H9 (cell line): Measurements from ENCODE around the gene TOGARAM2. TPM values are rescaled to one million over a fixed set of nuclear protein-coding genes. Genes with fewer than 3 reads are reported as not detected.

Source experiments
- DNase-seq: peaks from one replicate; pipeline ENCODE4 v3.0.0-alpha.2; 2017
- H2AFZ ChIP-seq: one replicate; pipeline ENCODE4 v1.6.1; 2013; ENCODE audit warnings: mild to moderate bottlenecking, low read length, control low read depth, moderate library complexity
- H2AK5ac ChIP-seq: 2 replicates; pipeline ENCODE4 v1.6.1; 2013; ENCODE audit warnings: low read length, control low read depth, mixed read lengths; ENCODE audit not compliant: insufficient read length
- H2BK120ac ChIP-seq: one replicate; pipeline ENCODE4 v1.6.1; 2013; ENCODE audit warnings: low read depth, mild to moderate bottlenecking, low read length, control low read depth, inconsistent platforms; ENCODE audit not compliant: poor library complexity, severe bottlenecking
- H2BK12ac ChIP-seq: 2 replicates; pipeline ENCODE4 v1.6.1; 2013; ENCODE audit warnings: low read length, control low read depth, mixed read lengths, low read depth; ENCODE audit not compliant: insufficient read length
- H2BK15ac ChIP-seq: 2 replicates; pipeline ENCODE4 v1.6.1; 2013; ENCODE audit warnings: low read depth, low read length, control low read depth
- H2BK20ac ChIP-seq: one replicate; pipeline ENCODE4 v1.6.1; 2013; ENCODE audit warnings: low read depth, mild to moderate bottlenecking, low read length, control low read depth, inconsistent platforms; ENCODE audit not compliant: poor library complexity, severe bottlenecking
- H2BK5ac ChIP-seq: 2 replicates; pipeline ENCODE4 v1.6.1; 2013; ENCODE audit warnings: low read length, control low read depth, mixed read lengths; ENCODE audit not compliant: insufficient read length
- H3K14ac ChIP-seq: 2 replicates; pipeline ENCODE4 v1.6.1; 2013; ENCODE audit warnings: low read length, control low read depth; ENCODE audit not compliant: insufficient read depth
- H3K18ac ChIP-seq: 2 replicates; pipeline ENCODE4 v1.6.1; 2013; ENCODE audit warnings: low read depth, mild to moderate bottlenecking, mixed read lengths, low read length, control low read depth; ENCODE audit not compliant: insufficient read length
- H3K23ac ChIP-seq: 2 replicates; pipeline ENCODE4 v1.6.1; 2013; ENCODE audit warnings: low read length, control low read depth, mixed read lengths, low read depth; ENCODE audit not compliant: insufficient read length
- H3K23me2 ChIP-seq: 2 replicates; pipeline ENCODE4 v1.6.1; 2013; ENCODE audit warnings: low read depth, mild to moderate bottlenecking, mixed read lengths, low read length, control low read depth; ENCODE audit not compliant: insufficient read length, poor library complexity, severe bottlenecking
- H3K27ac ChIP-seq: 2 replicates; pipeline ENCODE4 v1.5.1; 2013; ENCODE audit warnings: low read length, control low read depth, mixed read lengths, low read depth; ENCODE audit not compliant: insufficient read length
- H3K27me3 ChIP-seq: 2 replicates; pipeline ENCODE4 v1.6.1; 2013; ENCODE audit warnings: low read length, control low read depth, inconsistent platforms; ENCODE audit not compliant: insufficient read depth
- H3K4ac ChIP-seq: 2 replicates; pipeline ENCODE4 v1.6.1; 2013; ENCODE audit warnings: low read depth, mild to moderate bottlenecking, control low read depth, inconsistent platforms, low read length, moderate library complexity
- H3K4me1 ChIP-seq: 2 replicates; pipeline ENCODE4 v1.6.1; 2013; ENCODE audit warnings: low read length, control low read depth, inconsistent platforms; ENCODE audit not compliant: insufficient read depth
- H3K4me2 ChIP-seq: 2 replicates; pipeline ENCODE4 v1.6.1; 2013; ENCODE audit warnings: low read length, control low read depth, mixed read lengths; ENCODE audit not compliant: insufficient read length, insufficient read depth
- H3K56ac ChIP-seq: 2 replicates; pipeline ENCODE4 v1.6.1; 2013; ENCODE audit warnings: low read depth, mild to moderate bottlenecking, mixed read lengths, low read length, control low read depth; ENCODE audit not compliant: insufficient read length
- H3K79me1 ChIP-seq: 2 replicates; pipeline ENCODE4 v1.6.1; 2013; ENCODE audit warnings: low read depth, mild to moderate bottlenecking, moderate library complexity, low read length, control low read depth, inconsistent platforms; ENCODE audit not compliant: insufficient read depth, poor library complexity, severe bottlenecking
- H3K79me2 ChIP-seq: 2 replicates; pipeline ENCODE4 v1.6.1; 2013; ENCODE audit warnings: low read length, control low read depth, inconsistent platforms; ENCODE audit not compliant: insufficient read depth
- H3K9ac ChIP-seq: 2 replicates; pipeline ENCODE4 v1.6.1; 2013; ENCODE audit warnings: low read length, control low read depth, mixed read lengths; ENCODE audit not compliant: insufficient read length; ENCODE audit errors: extremely low read depth
- H3K9me3 ChIP-seq: one replicate; pipeline ENCODE4 v1.6.1; 2013; ENCODE audit warnings: low read depth, low read length, inconsistent platforms; ENCODE audit not compliant: control insufficient read depth
- H3T11ph ChIP-seq: one replicate; pipeline ENCODE4 v1.6.1; 2013; ENCODE audit warnings: mild to moderate bottlenecking, low read length, control low read depth, inconsistent platforms
- H4K20me1 ChIP-seq: one replicate; pipeline ENCODE4 v1.6.1; 2013; ENCODE audit not compliant: control insufficient read depth, insufficient read length, insufficient read depth
- H4K5ac ChIP-seq: 2 replicates; pipeline ENCODE4 v1.6.1; 2013; ENCODE audit warnings: low read depth, mild to moderate bottlenecking, mixed read lengths, low read length, control low read depth; ENCODE audit not compliant: insufficient read length
- H4K8ac ChIP-seq: replicated peaks from 2 replicates; pipeline ENCODE4 v1.6.1; 2013; ENCODE audit warnings: low read length, control low read depth, mixed read lengths, low read depth; ENCODE audit not compliant: insufficient read length
- H4K91ac ChIP-seq: 2 replicates; pipeline ENCODE4 v1.6.1; 2013; ENCODE audit warnings: low read depth, mild to moderate bottlenecking, moderate library complexity, mixed read lengths, low read length, control low read depth; ENCODE audit not compliant: insufficient read length
- H3K27ac Mint-ChIP-seq, 3 experiments: 2 replicates in 2 of 3; 3 replicates in 1 of 3; pipeline ENCODE4 v1.8.0; 2020 to 2021; ENCODE audit warnings: mixed read lengths in 3 of 3, mild to moderate bottlenecking in 1 of 3, moderate library complexity in 1 of 3
- H3K27me3 Mint-ChIP-seq: 2 replicates; pipeline ENCODE4 v1.8.0; 2021; ENCODE audit warnings: low read depth, mild to moderate bottlenecking, moderate library complexity, mixed read lengths
- H3K36me3 Mint-ChIP-seq, 3 experiments: 2 replicates in 2 of 3; 3 replicates in 1 of 3; pipeline ENCODE4 v1.8.0; 2020 to 2021; ENCODE audit warnings: low read depth in 3 of 3, mixed read lengths in 3 of 3; ENCODE audit not compliant: insufficient read depth in 1 of 3
- H3K4me1 Mint-ChIP-seq, 2 experiments: 2 replicates each; pipeline ENCODE4 v1.8.0; 2020; ENCODE audit warnings: mixed read lengths in 2 of 2
- H3K4me3 Mint-ChIP-seq, 2 experiments: 2 replicates in 1 of 2; 3 replicates in 1 of 2; pipeline ENCODE4 v1.8.0; 2020 to 2021; ENCODE audit warnings: mild to moderate bottlenecking in 2 of 2, mixed read lengths in 2 of 2, moderate library complexity in 1 of 2
- H3K9me3 Mint-ChIP-seq, 2 experiments: 2 replicates in 1 of 2; 3 replicates in 1 of 2; pipeline ENCODE4 v1.8.0; 2020; ENCODE audit warnings: mild to moderate bottlenecking in 2 of 2, mixed read lengths in 2 of 2, moderate library complexity in 1 of 2
- CTCF ChIP-seq: fragments of 200-600 bp; sonication (generic); conservative IDR thresholded peaks from 3 replicates; pipeline ENCODE4 v1.8.0; 2021; ENCODE audit warnings: antibody characterized with exemption, mild to moderate bottlenecking
- WGBS: extraction: QIAGEN DNeasy Blood & Tissue Kit; methylation state at CpG from one replicate; pipeline ENCODE4 v1.1.7; 2013; ENCODE audit warnings: missing lambda C conversion rate, low lambda C conversion rate, mixed read lengths; ENCODE audit not compliant: insufficient read length; ENCODE audit errors: extremely low coverage; 5-methylcytosine and 5-hydroxymethylcytosine counted together
- total RNA-seq: library from RNA; stranded (reverse); gene quantifications from 2 replicates; pipeline ENCODE4 v1.2.1, GENCODE V29; 2021

TOGARAM2 gene
- total RNA-seq, 1 experiment from 2014 or later, result 0.83 TPM

DNA sequence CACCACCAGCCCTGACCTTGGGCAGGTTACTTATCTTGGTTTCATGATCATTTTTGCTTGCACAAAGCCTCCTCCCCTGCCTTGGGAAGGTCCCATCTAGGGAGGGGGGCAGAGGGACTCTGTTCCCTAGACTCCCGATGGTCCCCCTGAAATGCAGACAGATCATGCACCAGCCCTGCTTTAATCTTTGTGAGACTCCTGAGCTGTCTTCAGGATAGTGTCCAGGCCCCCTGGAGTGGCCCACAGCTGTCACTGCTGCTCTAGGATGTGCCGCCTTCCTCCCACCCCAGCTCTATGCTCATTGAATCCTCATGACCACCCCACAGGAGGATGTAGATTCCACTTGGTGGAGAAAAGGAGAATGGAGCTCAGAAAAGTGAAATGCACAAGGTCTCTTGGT lies 65.2 kb downstream of the TOGARAM2 start:
- Histone ChIP-seq H3K4ac (no peak overlapping the region), H2AFZ (no peak overlapping the region), H2BK15ac (no peak overlapping the region), H3K4me2 (no peak overlapping the region), H3K9me3 (no peaks in the 10 kb centered on the region), H3K4me1 (peaks cover 3% of the 10 kb centered on the region; the same call in 1 of the 2 replicates), H4K5ac (no peak overlapping the region), H2BK12ac (no peak overlapping the region), H3K27me3 (no peaks in the 10 kb centered on the region), H3K23me2 (no peaks in the 10 kb centered on the region), H3K56ac (no peak overlapping the region), H4K20me1 (no peaks in the 10 kb centered on the region), H4K91ac (no peak overlapping the region), H2BK120ac (no peak overlapping the region), H4K8ac (no peak overlapping the region), H3K18ac (no peak overlapping the region), H2BK5ac (no peak overlapping the region), H3K27ac (no peak overlapping the region), H2BK20ac (no peak overlapping the region), H3K79me2 (no peaks in the 10 kb centered on the region), H3K79me1 (no peaks in the 10 kb centered on the region), H3K23ac (no peak overlapping the region), H3K14ac (no peak overlapping the region; the same call in 1 of the 2 replicates), H2AK5ac (no peak overlapping the region), H3K9ac (no peak overlapping the region), H3T11ph (no peak overlapping the region)
- H3K4me1 Mint-ChIP-seq, result peaks cover 15% of the 10 kb centered on the region in 2 experiments
- TF ChIP-seq CTCF, result no peak
- no CpG with 5 or more reads among the region's 2 CpGs for WGBS
- H3K27me3 Mint-ChIP-seq, result 0 out of 2 replicates have a peak, but pooled peaks cover 1% of the 10 kb centered on the region
- H3K9me3 Mint-ChIP-seq, result no peaks in the 10 kb centered on the region
- no peak overlapping the region for H3K4me3 Mint-ChIP-seq
- DNase-seq, result no peak
- H3K36me3 Mint-ChIP-seq, result no peaks in the 10 kb centered on the region
- no peak overlapping the region; a peak in 1 of 7 replicates for H3K27ac Mint-ChIP-seq
